ENCODE measurements around the gene TMEM123.
"Not testable (repeated sequence)": the region's sequence is repeated elsewhere in the genome, so short reads cannot be mapped to it uniquely, and the experiment has no call there.

TMEM123 gene

GRCh38 chr11:102448869-102449224, 3.7 kb downstream of the TMEM123 start:
- no peak for DNase-seq (ENCODE audit: low spot score)

GRCh38 chr11:102447941-102448868, 4.4 kb downstream of the TMEM123 start:
- DNase-seq (ENCODE audit: low spot score) = no peak

GRCh38 chr11:102447193-102447592, 5.4 kb downstream of the TMEM123 start:
- no peak for DNase-seq (ENCODE audit: low spot score)

GRCh38 chr11:102446606-102447005, 6.0 kb downstream of the TMEM123 start:
- DNase-seq (ENCODE audit: low spot score) = no peak

- DNase-seq (ENCODE audit: low spot score) = not testable (repeated sequence)
Measured at GRCh38 chr11:102444693-102445092, 7.9 kb downstream of the TMEM123 start.

- DNase-seq (ENCODE audit: low spot score) = not testable (repeated sequence)
Measured at GRCh38 chr11:102444142-102444541, 8.4 kb downstream of the TMEM123 start.

- not testable (repeated sequence) for DNase-seq (ENCODE audit: low spot score)
Measured at GRCh38 chr11:102439063-102439363, 13.6 kb downstream of the TMEM123 start.

GRCh38 chr11:102438311-102439062, 14.1 kb downstream of the TMEM123 start:
- no peak for DNase-seq (ENCODE audit: low spot score)

GRCh38 chr11:102437727-102438126, 14.8 kb downstream of the TMEM123 start:
- no peak for DNase-seq (ENCODE audit: low spot score)

GRCh38 chr11:102436976-102437375, 15.6 kb downstream of the TMEM123 start:
- DNase-seq (ENCODE audit: low spot score) = no peak

GRCh38 chr11:102436561-102436960, 16.0 kb downstream of the TMEM123 start:
- DNase-seq (ENCODE audit: low spot score) = no peak

- no peak for DNase-seq (ENCODE audit: low spot score)
Measured at GRCh38 chr11:102435688-102436087, 16.9 kb downstream of the TMEM123 start.

GRCh38 chr11:102433571-102433970, 19.0 kb downstream of the TMEM123 start:
- DNase-seq (ENCODE audit: low spot score) = not testable (repeated sequence)

- not testable (repeated sequence) for DNase-seq (ENCODE audit: low spot score)
Measured at GRCh38 chr11:102432560-102432959, 20.0 kb downstream of the TMEM123 start.

GRCh38 chr11:102431404-102431803, 21.2 kb downstream of the TMEM123 start:
- DNase-seq (ENCODE audit: low spot score) = no peak

- no peak for DNase-seq (ENCODE audit: low spot score)
Measured at GRCh38 chr11:102430158-102430836, 22.3 kb downstream of the TMEM123 start.

GRCh38 chr11:102429691-102430090, 22.9 kb downstream of the TMEM123 start:
- no peak for DNase-seq (ENCODE audit: low spot score)

- no peak for DNase-seq (ENCODE audit: low spot score)
Measured at GRCh38 chr11:102429226-102429625, 23.3 kb downstream of the TMEM123 start.

- DNase-seq (ENCODE audit: low spot score) = no peak
Measured at GRCh38 chr11:102428696-102429095, 23.9 kb downstream of the TMEM123 start.

GRCh38 chr11:102427068-102427467, 25.5 kb downstream of the TMEM123 start:
- peak; percentile 64 for DNase-seq (ENCODE audit: low spot score)

- DNase-seq (ENCODE audit: low spot score) = no peak
Measured at GRCh38 chr11:102426570-102426969, 26.0 kb downstream of the TMEM123 start.

GRCh38 chr11:102426000-102426399, 26.6 kb downstream of the TMEM123 start:
- DNase-seq (ENCODE audit: low spot score) = no peak

- DNase-seq (ENCODE audit: low spot score) = no peak
Measured at GRCh38 chr11:102423936-102424335, 28.6 kb downstream of the TMEM123 start.

Data from putamen (tissue), 1 donor.